Vagina (tissue), 2 donors: ENCODE measurements around the gene CADM2. TPM values are rescaled to one million over a fixed set of nuclear protein-coding genes. Genes with fewer than 3 reads are reported as not detected.
A peak's percentile ranks its signal among the peaks of the same experiment; 100 is the strongest.

Experiments used
- DNase-seq, 2 donors: peaks; one replicate each; pipeline ENCODE4 v3.0.0-alpha.2; 2017; ENCODE audit errors: extremely low spot score in 2 of 2
- H3K27ac ChIP-seq: fragments of 200-600 bp; sonication (generic); one replicate; pipeline ENCODE4 v1.5.1; 2019
- H3K27me3 ChIP-seq: fragments of 200-600 bp; sonication (generic); one replicate; pipeline ENCODE4 v1.5.1; 2019
- H3K36me3 ChIP-seq, 2 donors: fragments of 200-600 bp; sonication (generic); one replicate each; pipeline ENCODE4 v1.5.1; 2017 to 2019
- H3K4me1 ChIP-seq: fragments of 200-600 bp; sonication (generic); one replicate; pipeline ENCODE4 v1.5.1; 2019
- H3K4me3 ChIP-seq, 2 donors: fragments of 200-600 bp; sonication (generic); 1 replicate in 1 of 2; 2 replicates in 1 of 2; pipeline ENCODE4 v1.5.1; 2016 to 2019
- H3K9me3 ChIP-seq: fragments of 200-600 bp; sonication (generic); one replicate; pipeline ENCODE4 v1.5.1; 2019
- POLR2A ChIP-seq, 2 donors: fragments of 450-650 bp; IDR thresholded peaks; one replicate each; pipeline ENCODE4 v1.6.1; 2017; ENCODE audit warnings: antibody characterized with exemption in 2 of 2, mild to moderate bottlenecking in 2 of 2, moderate library complexity in 2 of 2
- POLR2AphosphoS5 ChIP-seq, 2 donors: sonication (generic); formaldehyde crosslinking; IDR thresholded peaks; one replicate each; pipeline ENCODE4 v1.9.0; 2017; ENCODE audit warnings: antibody characterized with exemption in 2 of 2, mild to moderate bottlenecking in 2 of 2, low read depth in 1 of 2; ENCODE audit not compliant: insufficient read depth in 1 of 2
- intact Hi-C: fragments of 100-400 bp; cut with DNase I; formaldehyde crosslinking; loops from one replicate; pipeline ENCODE4 v1.15.1; 2023
- total RNA-seq: library from RNA; depleted of rRNA; stranded (reverse); fragments of >200 nt; gene quantifications from one replicate; pipeline ENCODE4 v1.2.3, GENCODE V29; 2016
- TF ChIP-seq, protein P1 (sequence below), 3 experiments: fragments of 450-650 bp in 2 of 3; fragments of 200-600 bp in 1 of 3; sonication (generic) in 1 of 3; IDR thresholded peaks; one replicate each; pipeline ENCODE4 v1.5.1; 2017 to 2019; ENCODE audit warnings: antibody characterized with exemption in 3 of 3, mild to moderate bottlenecking in 2 of 3, moderate library complexity in 2 of 3

Gene CADM2
- total RNA-seq, 1 donor from 2014 or later: 3.7 TPM

- Histone ChIP-seq H3K27me3 (no peaks in the 10 kb centered on the region), H3K36me3 (no peaks in the 10 kb centered on the region), H3K4me1 (no peaks in the 10 kb centered on the region), H3K27ac (no peak overlapping the region), H3K4me3 (no peak overlapping the region), H3K9me3 (no peaks in the 10 kb centered on the region)
- intact Hi-C loops: no loop called here
- TF ChIP-seq POLR2AphosphoS5 (IDR thresholded peaks at IDR 0.05; ENCODE audit: insufficient read depth in 1 of 2, low read depth in 1 of 2) (no peak), POLR2A (IDR thresholded peaks at IDR 0.05) (no peak)
- TF ChIP-seq, protein P1, sequence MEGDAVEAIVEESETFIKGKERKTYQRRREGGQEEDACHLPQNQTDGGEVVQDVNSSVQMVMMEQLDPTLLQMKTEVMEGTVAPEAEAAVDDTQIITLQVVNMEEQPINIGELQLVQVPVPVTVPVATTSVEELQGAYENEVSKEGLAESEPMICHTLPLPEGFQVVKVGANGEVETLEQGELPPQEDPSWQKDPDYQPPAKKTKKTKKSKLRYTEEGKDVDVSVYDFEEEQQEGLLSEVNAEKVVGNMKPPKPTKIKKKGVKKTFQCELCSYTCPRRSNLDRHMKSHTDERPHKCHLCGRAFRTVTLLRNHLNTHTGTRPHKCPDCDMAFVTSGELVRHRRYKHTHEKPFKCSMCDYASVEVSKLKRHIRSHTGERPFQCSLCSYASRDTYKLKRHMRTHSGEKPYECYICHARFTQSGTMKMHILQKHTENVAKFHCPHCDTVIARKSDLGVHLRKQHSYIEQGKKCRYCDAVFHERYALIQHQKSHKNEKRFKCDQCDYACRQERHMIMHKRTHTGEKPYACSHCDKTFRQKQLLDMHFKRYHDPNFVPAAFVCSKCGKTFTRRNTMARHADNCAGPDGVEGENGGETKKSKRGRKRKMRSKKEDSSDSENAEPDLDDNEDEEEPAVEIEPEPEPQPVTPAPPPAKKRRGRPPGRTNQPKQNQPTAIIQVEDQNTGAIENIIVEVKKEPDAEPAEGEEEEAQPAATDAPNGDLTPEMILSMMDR (IDR thresholded peaks at IDR 0.05): no peak
- DNase-seq: no peak
These were observed 12.5 kb upstream of the CADM2 start for GRCh38 chr3:84946240-84946639.

DNA sequence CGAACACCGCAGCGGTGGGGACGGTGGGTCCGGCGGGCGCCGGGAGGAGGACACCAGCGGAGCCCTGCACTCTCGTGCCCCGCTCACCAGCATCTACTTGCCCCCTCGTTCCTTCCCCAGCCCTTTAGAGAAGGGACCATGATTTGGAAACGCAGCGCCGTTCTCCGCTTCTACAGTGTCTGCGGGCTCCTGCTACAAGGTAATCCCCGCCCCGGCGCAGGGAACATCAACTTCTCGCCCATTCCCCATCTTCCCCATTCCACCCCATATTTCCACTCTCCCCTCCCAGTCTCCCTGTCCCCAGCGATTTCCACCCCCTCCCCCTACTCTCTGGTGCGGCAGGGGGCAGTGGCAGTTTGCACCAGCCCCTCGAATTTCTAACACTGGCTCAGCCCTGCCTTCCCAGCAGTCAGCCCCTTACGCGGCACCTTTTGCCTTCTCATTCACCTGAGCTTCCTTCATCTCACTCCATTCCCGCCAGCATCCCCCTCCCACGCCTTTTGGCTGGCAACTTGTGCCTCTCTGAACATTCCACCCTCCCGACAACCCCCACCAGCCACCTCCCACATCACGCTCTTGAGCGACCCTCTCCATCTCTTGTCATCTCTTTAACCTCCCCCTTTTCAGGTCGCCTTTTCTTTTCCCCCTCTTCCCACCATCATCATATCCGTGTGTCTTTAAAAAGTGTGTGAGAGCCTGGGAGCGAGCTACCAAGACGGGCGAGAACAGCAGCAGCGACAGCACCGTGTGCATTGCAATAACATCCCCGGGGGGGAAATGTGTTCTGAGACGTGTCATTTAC lies 882 bp downstream of the CADM2 start:
- Histone ChIP-seq H3K27ac (no peak overlapping the region), H3K4me3 (peak overlapping the region; percentile 48), H3K4me1 (peaks cover 14% of the 10 kb centered on the region), H3K27me3 (peaks cover 5% of the 10 kb centered on the region), H3K9me3 (no peaks in the 10 kb centered on the region), H3K36me3 (no peaks in the 10 kb centered on the region)
- no peak for DNase-seq
- intact Hi-C loops: no loop called here
- TF ChIP-seq, protein P1 (IDR thresholded peaks at IDR 0.05): no peak
- TF ChIP-seq POLR2AphosphoS5 (IDR thresholded peaks at IDR 0.05; ENCODE audit: insufficient read depth in 1 of 2, low read depth in 1 of 2): no peak
- TF ChIP-seq POLR2A (IDR thresholded peaks at IDR 0.05): no peak

- Histone ChIP-seq H3K9me3 (no peaks in the 10 kb centered on the region), H3K27ac (no peak overlapping the region), H3K4me1 (peaks cover 14% of the 10 kb centered on the region), H3K36me3 (no peaks in the 10 kb centered on the region), H3K4me3 (no peak overlapping the region), H3K27me3 (peaks cover 5% of the 10 kb centered on the region)
- no peak for DNase-seq
- intact Hi-C loops: no loop called here
- TF ChIP-seq, protein P1 (IDR thresholded peaks at IDR 0.05): no peak
- TF ChIP-seq POLR2AphosphoS5 (IDR thresholded peaks at IDR 0.05; ENCODE audit: insufficient read depth in 1 of 2, low read depth in 1 of 2): no peak
- no peak for TF ChIP-seq POLR2A (IDR thresholded peaks at IDR 0.05)
These were observed 1.8 kb downstream of the CADM2 start for GRCh38 chr3:84960581-84960980.

GRCh38 chr3:84961011-84961410 lies 2.2 kb downstream of the CADM2 start:
- intact Hi-C loops: no loop called here
- TF ChIP-seq POLR2AphosphoS5 (IDR thresholded peaks at IDR 0.05; ENCODE audit: insufficient read depth in 1 of 2, low read depth in 1 of 2) (no peak), POLR2A (IDR thresholded peaks at IDR 0.05) (no peak)
- TF ChIP-seq, protein P1 (IDR thresholded peaks at IDR 0.05): no peak
- no peak overlapping the region for H3K4me3 ChIP-seq
- no peaks in the 10 kb centered on the region for H3K36me3 ChIP-seq
- no peak for DNase-seq
- peaks cover 14% of the 10 kb centered on the region for H3K4me1 ChIP-seq
- H3K27ac ChIP-seq: no peak overlapping the region
- H3K27me3 ChIP-seq: peaks cover 5% of the 10 kb centered on the region
- no peaks in the 10 kb centered on the region for H3K9me3 ChIP-seq
